HG02642 (cell line): Measurements from ENCODE around the gene DIPK1B.
"Not testable (repeated sequence)": the region's sequence is repeated elsewhere in the genome, so short reads cannot be mapped to it uniquely, and the experiment has no call there.

Experiments used
- ATAC-seq: cut with Tn5 transposase; IDR thresholded peaks from one replicate; pipeline ENCODE4 v1.9.1; 2021; ENCODE audit warnings: mild to moderate bottlenecking; ENCODE audit not compliant: unreplicated experiment, poor library complexity

DIPK1B gene

GRCh38 chr9:136748201-136748600 lies 35.8 kb downstream of the DIPK1B start, which contains the start of gene LCN6:
Gene LCN6, minus strand, starts transcription at chr9:136748525. Its CDS starts 42 bp downstream, at chr9:136748483.
- no peak for ATAC-seq

GRCh38 chr9:136748666-136749611 lies 36.6 kb downstream of the DIPK1B start:
- no peak for ATAC-seq

- ATAC-seq = no peak
Measured at GRCh38 chr9:136750526-136750925, 38.2 kb downstream of the DIPK1B start.

GRCh38 chr9:136751244-136751643 lies 38.9 kb downstream of the DIPK1B start:
- no peak for ATAC-seq

- no peak for ATAC-seq
Measured at GRCh38 chr9:136751814-136752213, 39.4 kb downstream of the DIPK1B start.

GRCh38 chr9:136753371-136754058 lies 41.1 kb downstream of the DIPK1B start:
- no peak for ATAC-seq

GRCh38 chr9:136754059-136754572 lies 41.7 kb downstream of the DIPK1B start:
- no peak for ATAC-seq

- ATAC-seq = no peak
Measured at GRCh38 chr9:136754626-136755301, 42.4 kb downstream of the DIPK1B start.

GRCh38 chr9:136755302-136756133 lies 43.1 kb downstream of the DIPK1B start:
- ATAC-seq = not testable (repeated sequence)

GRCh38 chr9:136756134-136756438 lies 43.7 kb downstream of the DIPK1B start:
- ATAC-seq = no peak

- no peak for ATAC-seq
Measured at GRCh38 chr9:136756836-136757235, 44.5 kb downstream of the DIPK1B start.

- ATAC-seq = no peak
Measured at GRCh38 chr9:136757328-136757727, 45.0 kb downstream of the DIPK1B start.

- no peak for ATAC-seq
Measured at GRCh38 chr9:136757751-136758140, 45.4 kb downstream of the DIPK1B start.

- ATAC-seq = no peak
Measured at GRCh38 chr9:136759001-136759400, 46.6 kb downstream of the DIPK1B start.

GRCh38 chr9:136759436-136760325 lies 47.3 kb downstream of the DIPK1B start:
- no peak for ATAC-seq

- no peak for ATAC-seq
Measured at GRCh38 chr9:136760424-136760823, 48.1 kb downstream of the DIPK1B start.

- not testable (repeated sequence) for ATAC-seq
Measured at GRCh38 chr9:136760834-136761544, 48.6 kb downstream of the DIPK1B start.

GRCh38 chr9:136761545-136761981 lies 49.2 kb downstream of the DIPK1B start:
- no peak for ATAC-seq
